Erythroblast (primary cell): ENCODE results near the gene ZC3H15.

ENCODE experiments used
- GATA1 ChIP-seq: IDR thresholded peaks from 2 replicates; pipeline ENCODE4 v1.6.1; 2011; ENCODE audit warnings: low read depth, mild to moderate bottlenecking, control low read depth, low read length, moderate library complexity
- POLR2A ChIP-seq: IDR thresholded peaks from 2 replicates; pipeline ENCODE4 v1.6.1; 2011; ENCODE audit warnings: mild to moderate bottlenecking, low read length

DNA sequence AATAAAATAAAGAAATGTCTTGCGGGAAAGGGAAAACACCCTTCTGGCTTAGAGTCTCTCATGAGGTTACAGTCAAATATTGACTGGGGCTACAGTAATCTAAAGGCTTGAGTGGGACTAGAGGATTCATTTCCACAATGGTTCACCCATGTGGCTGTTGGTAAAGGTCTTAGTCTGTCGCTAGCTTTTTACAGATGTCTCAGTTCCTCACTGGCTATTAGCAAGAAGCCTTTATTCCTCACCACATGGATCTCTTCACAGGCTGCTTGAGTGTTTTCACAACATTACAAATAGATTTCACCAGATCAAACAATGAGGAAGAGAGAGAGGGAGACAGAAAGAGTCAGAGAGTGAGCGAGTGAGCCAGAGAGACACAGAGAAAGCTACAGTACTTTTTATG lies 8.3 kb upstream of the ZC3H15 start:
- no peak for TF ChIP-seq POLR2A
- no peak for TF ChIP-seq GATA1
